IPS-NIHi11 (cell line): ENCODE results near the gene CCDC89.
"Not testable (repeated sequence)": the region's sequence is repeated elsewhere in the genome, so short reads cannot be mapped to it uniquely, and the experiment has no call there.

ENCODE experiments used
- DNase-seq: peaks from one replicate; pipeline ENCODE4 v3.0.0; 2012; ENCODE audit warnings: mixed read lengths, low spot score

Gene CCDC89

DNA sequence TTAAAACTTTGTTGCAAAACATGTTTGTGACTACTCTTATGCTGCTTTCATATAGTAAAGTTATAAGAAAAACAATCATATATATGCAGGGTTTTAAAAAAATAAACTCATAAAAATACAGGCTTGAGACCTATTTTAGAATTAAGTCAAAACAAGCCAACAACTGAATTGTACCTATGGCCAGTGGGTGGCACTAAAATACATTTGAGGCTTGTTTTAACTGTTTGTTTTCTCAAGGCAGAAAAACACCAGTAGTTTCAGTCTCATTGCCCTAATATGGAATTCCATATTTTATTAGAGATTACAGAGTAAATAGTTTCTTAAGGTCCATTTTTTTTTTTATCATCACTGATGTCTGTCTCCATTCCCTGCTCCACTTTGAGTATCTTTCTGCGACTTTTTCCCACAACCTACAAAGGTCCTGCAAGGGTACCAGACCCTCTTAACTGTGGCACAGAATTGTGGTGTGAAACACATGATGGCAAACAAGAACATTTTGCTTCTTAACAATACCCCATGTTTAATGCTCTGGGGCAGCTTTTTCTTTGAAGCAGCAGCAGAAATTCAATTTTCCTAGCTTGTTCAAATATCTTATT, 8.5 kb upstream of the CCDC89 start:
- peak; percentile 31 for DNase-seq

DNA sequence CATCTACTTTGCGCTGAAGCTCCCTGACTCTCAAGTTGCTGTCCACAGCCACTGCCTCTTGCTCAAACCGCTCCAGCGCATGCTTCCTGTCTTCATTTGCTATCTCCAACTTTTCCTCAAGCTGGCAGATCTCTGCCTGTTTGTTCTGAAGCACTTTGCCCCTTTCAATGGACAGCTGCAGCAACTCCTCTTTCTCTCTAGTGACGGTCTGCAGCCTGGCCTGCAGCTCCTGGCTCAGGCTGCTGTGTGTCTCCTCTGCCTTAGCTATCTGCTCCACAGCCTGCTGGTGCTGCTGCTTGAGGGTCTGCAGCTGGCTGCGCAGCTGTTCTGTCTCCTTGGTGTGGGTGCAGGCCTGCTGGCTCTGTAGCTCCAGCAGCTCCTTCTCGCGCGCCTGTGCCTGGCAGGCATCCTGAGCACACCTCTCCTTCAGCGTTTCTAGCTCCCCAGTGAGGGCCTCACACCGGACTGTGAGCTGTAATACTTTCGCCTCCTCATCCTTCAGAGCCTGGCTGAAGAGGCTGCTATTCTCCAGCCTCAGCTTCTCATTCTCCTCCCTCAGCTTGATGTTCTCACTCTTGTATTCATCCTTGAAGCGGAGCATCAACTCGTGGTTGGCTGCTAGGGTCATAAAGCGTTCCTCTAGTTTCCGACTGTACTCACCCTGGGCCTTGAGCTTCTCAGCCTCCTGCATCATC, 723 bp downstream of the CCDC89 start:
- no peak for DNase-seq

DNA sequence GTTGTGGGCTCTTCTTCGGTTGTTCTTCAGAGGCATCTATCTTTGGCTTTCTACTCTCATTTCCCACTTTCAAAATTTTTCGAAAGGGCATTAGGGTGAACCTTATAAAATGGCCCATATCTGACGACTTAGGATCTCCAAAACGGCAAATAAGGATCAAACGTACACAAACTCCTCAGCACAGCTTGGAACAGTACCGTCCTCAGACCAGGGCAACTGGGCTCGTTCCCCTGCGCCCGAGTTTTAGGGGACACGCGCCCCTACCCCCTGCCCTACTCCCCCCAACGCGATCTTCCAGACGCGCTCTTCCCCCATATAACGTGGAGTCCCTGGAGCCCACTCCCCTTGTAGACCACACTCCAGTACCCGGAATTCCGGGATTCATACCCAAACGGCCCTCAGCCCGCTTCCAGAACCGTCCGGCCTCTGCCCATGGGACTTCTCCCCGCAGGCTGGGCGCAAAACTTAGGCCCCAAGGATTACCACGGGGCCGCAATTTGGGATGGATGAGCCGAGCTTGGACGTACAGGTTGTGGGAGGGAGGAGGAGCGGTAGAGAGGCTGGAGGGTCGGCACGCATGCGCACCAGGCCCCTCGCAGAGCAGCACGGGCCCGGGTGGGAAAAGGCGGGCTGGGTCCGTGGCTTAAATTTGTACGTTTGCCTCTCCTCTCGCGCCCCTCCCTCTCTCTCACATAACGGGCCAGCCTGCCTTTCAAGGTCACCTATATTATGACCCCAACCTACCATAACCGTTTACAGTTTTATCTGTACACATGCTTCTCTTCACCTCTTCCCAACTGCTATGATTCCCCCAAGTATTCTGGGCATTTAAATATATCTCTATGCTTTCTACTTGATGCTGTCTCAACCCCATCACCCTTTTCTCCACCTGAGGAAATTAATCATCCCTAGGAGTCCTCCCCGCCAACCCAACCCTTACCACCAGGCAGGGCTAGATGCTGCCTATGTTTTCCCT, 3.4 kb downstream of the CCDC89 start:
- no peak for DNase-seq

DNA sequence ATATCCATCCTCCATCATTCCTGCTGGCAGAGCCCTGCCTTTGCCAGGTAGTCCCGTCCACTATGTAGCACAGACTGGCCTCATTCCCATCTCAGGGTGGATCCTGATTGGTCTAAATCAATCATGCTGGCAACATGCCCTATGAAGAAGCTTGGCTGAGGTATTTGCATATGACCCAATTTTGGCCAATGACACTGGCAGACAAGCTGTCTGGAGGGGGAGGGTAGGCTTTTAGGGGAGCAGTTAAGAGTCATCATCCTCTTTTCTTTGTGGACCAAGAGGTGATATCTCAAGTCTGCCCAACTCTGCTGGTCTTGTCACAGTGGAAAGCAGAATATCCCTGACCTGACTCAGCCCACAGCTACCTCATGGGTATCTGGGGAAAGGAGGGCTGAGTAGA, 5.1 kb downstream of the CCDC89 start:
- peak; percentile 29 for DNase-seq

DNA sequence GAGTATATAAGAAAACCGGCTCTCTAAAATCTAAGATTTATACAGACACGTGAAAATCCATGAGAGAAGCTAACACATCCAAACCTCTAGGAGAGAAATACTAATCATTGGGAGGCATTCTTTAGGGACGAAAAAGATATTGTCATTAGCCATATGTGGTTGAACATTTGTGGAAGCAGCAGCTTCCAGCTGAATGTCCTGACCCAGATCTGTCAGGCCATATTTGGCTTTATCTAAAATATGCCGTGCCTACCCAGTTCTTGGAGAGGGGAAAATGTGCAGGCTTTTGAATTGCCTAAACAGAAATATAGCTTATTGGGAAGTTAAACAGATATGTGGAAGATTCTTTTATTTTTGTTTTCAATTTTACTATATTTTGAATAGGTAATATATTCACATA, 6.4 kb downstream of the CCDC89 start:
- no peak for DNase-seq

DNA sequence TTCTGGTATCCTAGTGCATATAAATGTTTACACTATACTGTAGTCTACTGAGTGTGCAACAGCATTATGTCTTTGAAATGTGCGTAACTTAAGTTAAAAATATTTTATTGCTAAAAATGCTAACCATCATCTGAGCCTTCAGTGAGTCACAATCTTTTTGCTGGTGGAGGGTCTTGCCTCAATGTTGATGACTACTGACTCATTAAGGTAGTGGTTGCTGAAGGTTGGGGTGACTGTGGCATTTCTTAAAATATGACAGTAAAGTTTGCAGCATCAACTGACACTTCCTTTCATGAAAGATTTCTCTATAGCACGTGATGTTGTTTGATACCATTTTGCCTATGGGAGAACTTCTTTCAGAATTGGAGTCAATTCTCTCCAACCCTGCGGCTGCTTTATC, 12.6 kb downstream of the CCDC89 start:
- DNase-seq = no peak

DNA sequence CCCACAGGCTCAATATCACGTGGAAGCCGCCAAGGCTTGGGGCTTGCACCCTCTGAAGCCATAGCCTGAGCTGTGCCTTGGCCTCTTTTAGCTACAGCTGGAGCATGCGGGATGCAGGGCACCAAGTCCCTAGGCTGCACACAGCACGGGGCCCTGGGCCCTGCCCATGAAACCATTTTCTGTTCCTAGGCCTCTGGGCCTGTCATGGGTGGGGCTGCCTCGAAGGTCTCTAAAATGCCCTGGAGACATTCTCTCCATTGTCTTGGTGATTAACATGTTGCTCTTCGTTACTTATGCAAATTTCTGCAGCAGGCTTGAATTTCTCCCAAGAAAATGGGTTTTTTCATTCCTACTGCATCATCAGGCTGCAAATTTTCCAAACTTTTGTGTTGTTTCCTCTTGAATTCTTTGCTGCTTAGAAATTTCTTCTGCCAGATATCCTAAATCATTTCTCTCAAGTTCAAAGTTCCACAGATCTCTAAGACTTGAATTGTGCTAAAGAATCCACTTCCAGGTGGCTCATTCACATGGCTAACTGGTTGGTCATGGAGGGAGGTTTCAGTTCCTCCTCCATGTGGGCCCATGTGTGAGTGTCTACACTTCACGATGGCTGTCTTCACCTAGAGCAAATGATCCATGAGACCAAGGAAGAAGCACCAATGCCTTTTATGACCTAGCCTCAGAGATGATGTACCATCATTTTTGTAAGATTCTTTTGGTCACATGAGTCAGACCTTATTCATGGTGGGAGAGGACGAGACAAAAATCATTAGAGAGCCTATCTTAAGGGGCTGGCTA, 13.7 kb downstream of the CCDC89 start:
- no peak for DNase-seq

DNA sequence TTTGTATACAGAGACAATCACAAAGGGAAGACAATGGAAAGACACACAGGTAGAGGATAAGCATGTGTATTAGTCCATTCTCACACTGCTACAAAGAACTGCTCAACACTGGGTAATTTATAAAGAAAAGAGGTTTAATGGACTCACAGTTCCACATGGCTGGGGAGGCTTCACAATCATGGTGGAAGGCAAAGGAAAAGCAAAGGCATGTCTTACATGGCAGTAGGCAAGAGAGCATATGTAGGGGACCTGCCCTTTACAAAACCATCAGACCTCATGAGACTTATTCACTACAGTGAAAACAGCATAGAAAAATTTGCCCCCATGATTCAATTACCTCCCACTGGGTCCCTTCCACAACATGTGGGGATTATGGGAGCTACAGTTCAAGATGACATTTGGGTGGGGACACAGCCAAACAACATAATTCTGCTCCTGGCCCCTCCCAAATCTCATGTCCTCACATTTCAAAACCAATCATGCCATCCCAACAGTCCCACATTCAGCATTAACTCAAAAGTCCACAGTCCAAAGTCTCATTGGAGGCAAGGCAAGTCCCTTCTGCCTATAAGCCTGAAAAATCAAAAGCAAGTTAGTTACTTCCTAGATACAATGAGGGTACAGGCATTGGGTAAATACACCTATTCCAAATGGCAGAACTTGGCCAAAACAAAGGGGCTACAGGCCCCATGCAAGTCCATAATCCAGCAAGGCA, 14.9 kb downstream of the CCDC89 start:
- not testable (repeated sequence) for DNase-seq

DNA sequence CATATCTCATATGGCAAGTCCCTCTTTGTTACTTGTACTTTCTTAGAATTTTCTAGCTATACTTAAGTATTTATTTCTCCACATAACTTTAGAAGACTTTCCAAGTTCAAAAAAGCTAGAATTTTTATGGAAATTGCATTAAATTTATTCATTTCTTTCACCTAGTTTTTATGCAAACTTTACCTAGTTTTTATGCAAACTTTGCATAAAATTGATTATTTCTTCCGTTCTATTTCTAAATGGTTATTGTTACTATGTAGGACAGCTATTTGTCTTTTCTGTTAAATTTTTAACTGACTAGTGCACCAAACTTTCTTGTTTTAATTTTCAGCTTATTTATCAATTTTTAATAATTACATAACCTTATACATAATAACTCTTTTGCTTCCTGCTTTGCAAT, 17.8 kb downstream of the CCDC89 start:
- DNase-seq = no peak

DNA sequence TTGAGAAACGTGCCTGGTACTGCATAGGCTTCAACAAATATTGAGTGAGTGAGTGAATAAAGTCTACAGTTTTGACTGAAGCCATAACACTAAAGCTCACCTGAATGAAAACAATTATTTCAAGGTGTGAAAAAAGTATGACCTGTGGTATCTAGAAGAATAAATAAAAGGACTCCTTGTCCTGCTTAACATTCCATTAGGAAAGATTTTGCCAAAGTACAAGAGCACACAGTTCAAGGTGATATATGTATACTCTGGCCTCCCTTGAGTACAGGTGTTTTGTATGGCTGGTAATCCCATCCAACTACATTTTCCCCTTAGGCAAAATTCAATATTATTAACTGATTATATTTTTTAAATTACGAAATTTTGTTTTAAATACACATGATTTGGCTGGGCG, 19.3 kb downstream of the CCDC89 start:
- no peak for DNase-seq

DNA sequence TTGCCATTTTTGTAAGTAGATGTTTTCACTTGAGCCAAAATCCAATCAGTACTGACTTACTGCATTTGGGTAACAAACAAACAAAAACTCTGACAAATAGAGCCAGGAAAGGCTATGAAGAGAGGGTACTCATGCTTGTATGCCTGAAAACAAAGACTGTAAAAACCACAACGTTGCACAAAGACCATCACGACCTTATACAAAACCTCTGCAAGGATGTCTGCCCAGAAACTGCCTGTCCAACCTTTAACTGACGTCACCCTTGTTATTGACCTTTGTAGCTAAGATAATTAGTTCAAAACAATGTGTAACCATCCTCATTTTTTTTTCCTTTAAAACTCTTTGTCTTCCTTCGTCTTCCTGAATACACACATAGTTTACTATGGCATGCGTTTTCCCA, 20.3 kb downstream of the CCDC89 start:
- DNase-seq = no peak

DNA sequence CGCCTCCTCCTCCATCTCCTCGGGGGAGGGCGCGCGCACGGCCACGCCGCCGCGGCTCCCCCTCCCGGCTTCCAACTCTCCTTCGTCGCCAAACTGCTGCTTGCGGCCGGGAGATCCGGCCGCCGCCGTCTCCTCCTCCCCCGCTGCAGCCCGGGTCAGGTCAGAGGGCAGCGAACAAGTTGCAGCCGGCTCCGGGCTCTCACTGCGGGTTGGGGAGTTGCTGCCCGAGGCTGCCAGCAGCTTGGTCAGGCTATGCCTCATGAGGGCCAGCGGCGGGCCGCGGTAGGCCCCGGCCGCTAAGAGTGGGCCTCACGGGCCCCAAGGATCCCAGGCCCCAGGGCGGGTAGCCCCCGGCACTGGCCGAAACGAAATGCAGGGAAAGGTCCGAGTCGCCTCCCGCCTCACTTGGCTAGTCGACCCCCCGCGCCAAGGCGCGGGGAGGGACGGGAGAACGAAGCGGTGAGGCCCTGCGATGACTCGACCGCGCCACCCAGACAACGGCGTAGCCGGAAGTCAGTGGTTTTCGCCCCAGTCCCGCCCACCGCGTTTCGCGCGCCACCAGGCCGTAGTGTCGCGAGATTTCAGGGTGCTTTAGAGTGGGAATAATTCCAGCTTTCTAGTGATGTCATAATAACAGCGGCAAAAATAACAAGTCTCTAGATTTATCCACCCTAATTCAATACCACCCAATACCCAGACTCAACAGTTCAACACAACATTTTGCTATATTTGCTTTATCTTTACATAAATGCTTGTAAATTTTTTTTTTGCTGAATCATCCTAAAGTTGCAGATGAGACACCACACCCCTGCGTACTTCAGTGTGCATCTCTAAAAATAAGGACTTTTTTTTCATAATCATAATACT, 21.1 kb downstream of the CCDC89 start, which contains the start of gene CREBZF:
CREBZF (minus strand) TSS at position 515 of the 867 bp plus-strand sequence; CDS start at position 261, 254 bp downstream.
- peak; percentile 97 for DNase-seq

DNA sequence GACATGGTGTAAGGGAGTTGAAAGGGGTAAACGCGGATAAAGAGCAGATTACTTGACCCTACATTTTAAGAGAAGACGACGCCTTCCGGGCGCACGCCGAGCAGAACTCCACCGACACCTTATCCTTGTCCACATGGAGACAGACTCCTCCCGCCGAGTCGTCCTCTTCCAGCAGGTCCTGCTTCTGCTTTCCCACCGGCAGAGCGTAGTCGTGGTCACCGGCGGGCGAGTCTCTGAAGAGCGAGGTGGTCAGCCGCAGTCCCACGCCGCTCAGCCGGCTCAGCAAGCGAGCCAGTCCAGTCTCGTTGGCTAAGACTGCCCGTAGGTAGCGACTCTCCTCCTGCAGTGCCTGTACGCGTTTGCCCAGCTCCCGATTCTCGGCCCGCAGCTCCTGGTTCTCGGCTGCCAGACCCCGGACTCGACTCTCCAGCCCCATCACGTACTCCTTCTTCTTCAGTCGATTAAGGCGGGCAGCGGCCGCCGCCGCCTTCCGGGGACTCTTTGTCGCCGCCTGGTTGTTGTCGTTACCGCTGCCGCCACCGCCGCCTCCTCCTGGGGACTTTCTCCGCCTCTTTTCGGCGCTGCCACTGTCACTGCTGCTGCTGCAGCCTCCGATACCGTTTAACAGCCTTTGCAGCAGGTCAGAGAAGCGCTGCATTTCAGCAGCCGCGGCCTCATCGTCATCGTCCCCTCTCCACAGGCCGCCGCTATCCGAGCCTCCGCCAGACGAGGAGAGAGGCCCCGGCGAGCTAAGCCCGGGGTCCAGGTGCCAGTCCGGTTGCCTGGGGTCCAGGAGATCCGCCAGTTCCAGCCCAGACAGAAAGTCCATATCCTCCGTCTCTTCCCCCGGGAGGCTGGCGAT, 22.0 kb downstream of the CCDC89 start:
- DNase-seq = peak; percentile 76

DNA sequence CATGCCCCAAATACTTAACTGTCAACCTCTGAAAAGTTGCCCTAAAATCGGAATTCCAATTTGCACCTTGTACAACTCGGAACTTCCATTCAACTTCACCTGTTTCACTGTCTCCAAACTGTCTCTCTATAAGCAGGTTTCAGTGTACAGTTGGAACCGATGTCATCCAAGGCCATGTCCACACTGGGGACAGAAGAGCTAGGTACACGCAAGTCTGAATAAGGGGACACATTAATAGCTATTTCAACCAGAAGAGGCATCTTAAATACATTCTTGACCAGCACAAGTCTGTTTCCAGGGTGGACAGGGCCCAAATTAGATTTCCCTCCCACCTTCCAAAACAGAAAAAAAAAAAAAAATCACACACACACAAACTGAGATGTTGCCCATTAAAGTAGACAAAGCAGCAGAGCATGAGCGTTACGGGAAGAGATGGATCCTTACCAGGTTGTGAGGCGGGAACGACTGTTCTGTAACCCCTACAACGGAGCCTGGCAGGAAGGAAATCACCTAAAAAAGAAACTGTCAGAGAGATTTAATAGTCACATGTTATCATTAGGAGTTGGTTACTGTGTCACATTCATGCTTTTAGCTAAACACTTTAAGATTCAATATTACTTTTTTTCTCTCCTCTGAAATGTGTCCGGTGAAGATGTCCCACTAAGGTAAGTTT, 22.8 kb downstream of the CCDC89 start:
- peak; percentile 17 for DNase-seq

DNA sequence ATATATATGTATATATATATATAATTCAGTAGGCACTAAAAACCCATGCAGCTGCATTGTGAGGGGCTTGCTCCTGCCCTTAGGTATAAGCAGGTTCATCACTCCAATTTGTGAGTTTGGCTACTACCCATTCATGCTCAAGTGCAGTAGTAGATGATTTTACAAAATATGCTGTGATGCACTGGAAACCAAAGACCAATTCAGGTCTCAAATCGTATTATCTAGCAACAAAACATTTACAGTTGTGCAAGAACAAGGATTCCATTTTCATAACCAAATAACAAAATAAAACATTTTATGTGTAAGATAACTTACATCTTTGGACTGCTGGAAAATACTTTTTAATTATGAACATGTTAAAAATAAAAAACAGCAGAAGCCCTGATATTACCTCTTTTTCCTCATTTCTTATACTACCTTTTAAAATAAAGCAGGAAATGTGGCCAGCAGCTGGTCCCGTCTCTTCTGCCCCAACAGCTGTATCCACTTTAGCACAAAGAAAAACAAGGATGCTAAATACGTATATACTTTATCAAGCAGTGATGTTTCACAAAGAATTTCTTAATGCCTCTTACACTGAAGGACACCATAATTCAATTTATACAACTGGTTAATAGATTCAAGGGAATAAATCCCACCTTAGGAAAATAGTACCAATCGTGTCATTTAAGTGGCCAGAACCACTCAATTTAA, 23.9 kb downstream of the CCDC89 start:
- no peak for DNase-seq

DNA sequence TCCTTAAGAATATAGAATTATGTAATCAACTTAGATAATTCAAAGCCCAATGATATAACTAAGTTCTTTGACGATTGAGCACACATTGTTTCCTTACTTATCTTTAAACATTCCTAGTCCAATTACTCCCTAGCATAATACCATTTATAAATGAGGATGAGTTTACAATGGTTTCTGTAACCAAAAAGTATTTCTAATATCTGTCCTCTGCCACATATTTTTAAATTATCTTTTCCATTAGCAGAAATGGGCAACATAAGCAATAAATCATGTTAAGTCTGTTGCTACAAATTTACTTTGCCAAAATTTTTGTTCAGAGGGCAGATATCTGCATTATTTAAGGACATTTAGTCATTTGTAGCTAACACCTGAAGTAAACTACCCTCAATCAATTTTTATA, 27.8 kb downstream of the CCDC89 start:
- DNase-seq = no peak

DNA sequence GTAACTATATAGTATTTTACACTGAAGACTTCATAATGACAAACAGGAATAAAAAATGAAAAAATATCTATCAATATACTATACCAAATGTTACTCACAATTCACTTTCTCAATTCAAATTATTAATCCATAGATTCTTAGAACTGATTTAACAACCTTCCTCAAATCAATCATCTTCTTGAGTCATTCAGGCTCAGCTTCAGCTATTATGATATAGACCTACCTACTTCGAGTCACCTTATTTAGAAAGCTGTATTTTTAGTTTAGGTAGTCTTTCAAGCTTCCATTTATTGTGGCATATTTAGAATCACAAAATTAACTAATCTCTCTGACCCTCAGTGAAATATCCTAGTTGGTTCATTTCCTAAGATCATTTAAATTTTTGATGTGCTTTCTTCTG, 29.2 kb downstream of the CCDC89 start:
- no peak for DNase-seq

DNA sequence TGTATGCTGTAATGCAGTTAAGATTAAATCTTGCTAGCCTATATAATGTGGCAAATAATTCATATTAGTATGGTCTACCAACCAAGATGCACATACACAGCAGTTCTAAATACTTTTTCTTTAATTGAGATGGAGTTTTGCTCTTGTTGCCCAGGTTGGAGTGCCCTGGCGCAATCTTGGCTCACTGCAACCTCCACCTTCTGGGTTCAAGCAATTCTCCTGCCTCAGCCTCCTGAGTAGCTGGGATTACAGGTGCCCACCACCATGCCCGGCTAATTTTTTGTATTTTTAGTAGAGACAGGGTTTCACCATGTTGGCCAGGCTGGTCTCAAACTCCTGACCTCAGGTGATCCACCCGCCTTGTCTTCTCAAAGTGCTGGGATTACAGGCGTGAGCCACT, 31.7 kb downstream of the CCDC89 start:
- DNase-seq = not testable (repeated sequence)
